Lung microvascular endothelial cell (primary cell): Measurements from ENCODE around the gene MARK3. TPM values are rescaled to one million over a fixed set of nuclear protein-coding genes. Genes with fewer than 3 reads are reported as not detected.

Experiments
- DNase-seq, 2 donors: peaks; one replicate each; pipeline versions ENCODE4 v3.0.0 to v3.0.0-alpha.2; 2010; ENCODE audit warnings: low read depth in 2 of 2
- total RNA-seq: library from RNA; depleted of rRNA; stranded (reverse); fragments of >200 nt; gene quantifications from 2 replicates; pipeline ENCODE4 v1.2.1, GENCODE V29; 2014

MARK3 gene
- total RNA-seq, 1 donor from 2014 or later: 49.4 TPM

- no peak for DNase-seq
These were observed 47.4 kb downstream of the MARK3 start for GRCh38 chr14:103432627-103433026.

GRCh38 chr14:103433916-103434563 is 48.8 kb downstream of the MARK3 start:
- no peak for DNase-seq

GRCh38 chr14:103434868-103435442 is 49.7 kb downstream of the MARK3 start:
- no peak for DNase-seq

- DNase-seq: no peak
These were observed 51.3 kb downstream of the MARK3 start for GRCh38 chr14:103436533-103436932.

GRCh38 chr14:103442288-103442687 is 57.1 kb downstream of the MARK3 start:
- DNase-seq: no peak

GRCh38 chr14:103443111-103443510 is 57.9 kb downstream of the MARK3 start:
- DNase-seq: no peak

- peak; percentile 56 to 68 for DNase-seq
These were observed 59.8 kb downstream of the MARK3 start for GRCh38 chr14:103444837-103445524.

- DNase-seq: no peak
These were observed 60.6 kb downstream of the MARK3 start for GRCh38 chr14:103445806-103446205.

- DNase-seq: no peak
These were observed 62.9 kb downstream of the MARK3 start for GRCh38 chr14:103448097-103448496.

GRCh38 chr14:103449634-103450161 is 64.5 kb downstream of the MARK3 start:
- DNase-seq: no peak

GRCh38 chr14:103450416-103450815 is 65.2 kb downstream of the MARK3 start:
- DNase-seq: no peak

GRCh38 chr14:103451401-103451800 is 66.2 kb downstream of the MARK3 start:
- DNase-seq: no peak

GRCh38 chr14:103453791-103454190 is 68.6 kb downstream of the MARK3 start:
- no peak for DNase-seq

GRCh38 chr14:103456167-103456835 is 71.1 kb downstream of the MARK3 start:
- DNase-seq: peak; percentile 54 to 74

GRCh38 chr14:103460415-103460814 is 75.2 kb downstream of the MARK3 start:
- no peak for DNase-seq

- DNase-seq: no peak
These were observed 77.9 kb downstream of the MARK3 start for GRCh38 chr14:103463149-103463548.

- no peak for DNase-seq
These were observed 78.6 kb downstream of the MARK3 start for GRCh38 chr14:103463851-103464250.

GRCh38 chr14:103472939-103473338 is 87.7 kb downstream of the MARK3 start:
- no peak for DNase-seq

- peak in 1 of 2 donors; percentile 76 for DNase-seq
These were observed 89.7 kb downstream of the MARK3 start for GRCh38 chr14:103474893-103475292.

GRCh38 chr14:103476065-103476464 is 90.8 kb downstream of the MARK3 start:
- DNase-seq: no peak

- DNase-seq: no peak
These were observed 91.4 kb downstream of the MARK3 start for GRCh38 chr14:103476631-103477030.

GRCh38 chr14:103480595-103480994 is 95.4 kb downstream of the MARK3 start:
- peak in 1 of 2 donors; percentile 56 for DNase-seq
